GM10248 (cell line): ENCODE data around the gene TMA16.

Experiments
- CTCF ChIA-PET: fragments of 300-600 bp; sonication (Branson Sonifier 250); formaldehyde crosslinking; extraction: SDS; loops from one replicate; lab custom pipeline; 2021; ENCODE audit warnings: antibody characterized with exemption; lab: Yijun Ruan, JAX
- POLR2A ChIA-PET: fragments of 350-650 bp; sonication (Branson Sonifier 250); formaldehyde crosslinking; extraction: SDS; loops from one replicate; lab custom pipeline; 2020; ENCODE audit warnings: antibody characterized with exemption; lab: Yijun Ruan, JAX
- DNase-seq: peaks from one replicate; pipeline ENCODE4 v3.0.0; 2012; ENCODE audit errors: extremely low spot score
- CTCF ChIP-seq: IDR thresholded peaks from 2 replicates; pipeline ENCODE4 v1.5.1; 2012; ENCODE audit warnings: mild to moderate bottlenecking, low read depth; ENCODE audit errors: extremely low read depth, missing control alignments, control extremely low read depth

Gene TMA16

GRCh38 chr4:163484906-163485305 is 9.6 kb upstream of the TMA16 start:
- CTCF ChIA-PET = interaction anchor here (0.8 to 4.2 kb wide), 12 partner anchors 9 to 65 kb away, joined by 3 to 99 read pairs (median 5); partner anchors contain the start of gene TMA16
- POLR2A ChIA-PET = no interaction called here
- DNase-seq = peak; percentile 36
- peak; percentile 55 for TF ChIP-seq CTCF

- ChIA-PET POLR2A (no interaction called here), CTCF (interaction anchor here (0.8 to 4.2 kb wide), 13 partner anchors 9 to 268 kb away, joined by 3 to 99 read pairs (median 5); partner anchors contain the start of gene TMA16)
- TF ChIP-seq CTCF = no peak
- no peak for DNase-seq
These were observed 8.9 kb upstream of the TMA16 start for GRCh38 chr4:163485589-163485988.

- ChIA-PET CTCF (interaction anchor here (1.0 to 4.2 kb wide), 10 partner anchors 8 to 267 kb away, joined by 3 to 99 read pairs (median 4); partner anchors contain the start of gene TMA16), POLR2A (no interaction called here)
- no peak for DNase-seq
- no peak for TF ChIP-seq CTCF
These were observed 8.2 kb upstream of the TMA16 start for GRCh38 chr4:163486321-163486720.

- ChIA-PET CTCF (interaction anchor here (1.1 kb wide), 1 partner anchor 59 kb away, joined by 5 read pairs; no protein-coding TSS in a partner anchor), POLR2A (no interaction called here)
- DNase-seq = no peak
- TF ChIP-seq CTCF = no peak
These were observed 4.6 kb upstream of the TMA16 start for GRCh38 chr4:163489929-163490328.

- DNase-seq = no peak
- CTCF ChIA-PET = interaction anchor here (0.7 to 3.5 kb wide), 12 partner anchors 9 to 996 kb away, joined by 3 to 37 read pairs (median 4); no protein-coding TSS in a partner anchor
- POLR2A ChIA-PET = no interaction called here
These were observed 1.5 kb upstream of the TMA16 start for GRCh38 chr4:163492951-163493504.

More at GRCh38 chr4:163492951-163493504, 1.5 kb upstream of the TMA16 start:
- TF ChIP-seq CTCF = no peak
